HepG2 (cell line): ENCODE results near the gene FAM114A1. TPM values are rescaled to one million over a fixed set of nuclear protein-coding genes. Genes with fewer than 3 reads are reported as not detected.

Experiments used
- ATAC-seq: fragments of 200-7000 bp; cut with Tn5 transposase; 3 replicates; pipeline ENCODE4 v1.9.1; 2020; ENCODE audit warnings: mild to moderate bottlenecking, moderate library complexity
- BruUV-seq: library from RNA; stranded (reverse); fragments of 400-500 nt; replicated peaks from 2 replicates; lab custom pipeline; 2021; lab: Mats Ljungman, UMichigan
- CTCF ChIA-PET: fragments of 300-600 bp; formaldehyde crosslinking; extraction: SDS; loops from one replicate; lab custom pipeline; 2021; ENCODE audit warnings: low total read pairs, inconsistent platforms, low intra/inter-chr PET ratio; lab: Yijun Ruan, JAX
- POLR2A ChIA-PET: fragments of 350-600 bp; sonication (Branson Sonifier 250); formaldehyde crosslinking; loops from one replicate; lab custom pipeline; 2020; ENCODE audit warnings: antibody characterized with exemption, inconsistent platforms; lab: Yijun Ruan, JAX
- DNase-seq: peaks from one replicate; pipeline ENCODE4 v3.0.0-alpha.2; 2015; ENCODE audit warnings: low spot score
- FAIRE-seq: peaks from 3 replicates; lab custom pipeline; 2011; peaks lifted over from hg19 to GRCh38; lab: Jason Lieb, UNC
- H2AFZ ChIP-seq: one replicate; pipeline ENCODE4 v1.6.1; 2011; ENCODE audit warnings: low read length, inconsistent platforms
- H3K27ac ChIP-seq: fragments of 300-600 bp; 3 replicates; pipeline ENCODE4 v1.8.0; 2011; ENCODE audit warnings: mixed run types, mild to moderate bottlenecking, mixed read lengths, low read length, inconsistent platforms; ENCODE audit not compliant: insufficient read depth; ENCODE audit errors: extremely low read length
- H3K27me3 ChIP-seq, 2 experiments: fragments of 200-600 bp in 1 of 2; 2 replicates in 1 of 2; 3 replicates in 1 of 2; pipeline versions ENCODE4 v1.6.0 to v1.8.0; 2011; ENCODE audit warnings: low read length in 2 of 2, mild to moderate bottlenecking in 2 of 2, moderate library complexity in 2 of 2, inconsistent platforms in 1 of 2; ENCODE audit not compliant: insufficient read depth in 2 of 2, control insufficient read depth in 1 of 2
- H3K36me3 ChIP-seq, 2 experiments: fragments of 200-600 bp in 1 of 2; replicated peaks in 1 of 2; 2 replicates in 1 of 2; 3 replicates in 1 of 2; pipeline versions ENCODE4 v1.5.1 to v1.8.0; 2011; ENCODE audit warnings: low read length in 2 of 2, inconsistent platforms in 1 of 2; ENCODE audit not compliant: insufficient read depth in 2 of 2, control insufficient read depth in 1 of 2
- H3K4me1 ChIP-seq: 2 replicates; pipeline ENCODE4 v1.5.1; 2012; ENCODE audit warnings: low read length, inconsistent platforms; ENCODE audit not compliant: insufficient read depth
- H3K4me2 ChIP-seq: 2 replicates; pipeline ENCODE4 v1.6.0; 2011; ENCODE audit warnings: low read depth, low read length, inconsistent platforms
- H3K4me3 ChIP-seq, 3 experiments: fragments of 200-600 bp in 1 of 3; sonication (generic), shearing (Covaris generic) in 1 of 3; replicated peaks in 1 of 3; 2 replicates each; pipeline ENCODE4 v1.5.1; 2011 to 2016; ENCODE audit warnings: low read length in 3 of 3, inconsistent platforms in 2 of 3, low read depth in 2 of 3, mild to moderate bottlenecking in 2 of 3, control low read depth in 1 of 3, mixed read lengths in 1 of 3; ENCODE audit not compliant: insufficient read depth in 1 of 3
- H3K79me2 ChIP-seq: one replicate; pipeline ENCODE4 v1.6.1; 2011; ENCODE audit warnings: low read length, inconsistent platforms; ENCODE audit not compliant: insufficient read depth
- H3K9ac ChIP-seq: 2 replicates; pipeline ENCODE4 v1.6.0; 2011; ENCODE audit warnings: mild to moderate bottlenecking, low read depth, low read length, inconsistent platforms; ENCODE audit not compliant: insufficient read depth
- H3K9me3 ChIP-seq: 2 replicates; pipeline ENCODE4 v1.5.1; 2012; ENCODE audit warnings: mild to moderate bottlenecking, low read length
- H4K20me1 ChIP-seq: 2 replicates; pipeline ENCODE4 v1.6.0; 2011; ENCODE audit warnings: inconsistent platforms, mild to moderate bottlenecking, low read length, moderate library complexity; ENCODE audit not compliant: insufficient read depth
- ARNTL ChIP-seq: sonication (generic); formaldehyde crosslinking; IDR thresholded peaks from 2 replicates; pipeline ENCODE4 v1.4.0; 2020; ENCODE audit warnings: mild to moderate bottlenecking, missing genetic modification reagents
- BHLHE40 ChIP-seq: IDR thresholded peaks from 2 replicates; pipeline ENCODE4 v1.6.1; 2011; ENCODE audit warnings: low read length, improper control_type of control experiment
- CENPX ChIP-seq: sonication (generic); formaldehyde crosslinking; IDR thresholded peaks from 2 replicates; pipeline ENCODE4 v1.9.0; 2021; ENCODE audit warnings: mild to moderate bottlenecking, missing genetic modification reagents, moderate library complexity
- DNMT3B ChIP-seq: conservative IDR thresholded peaks from 2 replicates; pipeline ENCODE4 v1.6.1; 2016; ENCODE audit warnings: missing biosample characterization, control low read depth
- NAIF1 ChIP-seq: sonication (generic); formaldehyde crosslinking; IDR thresholded peaks from 2 replicates; pipeline ENCODE4 v1.5.0; 2020; ENCODE audit warnings: mild to moderate bottlenecking, missing genetic modification reagents, borderline replicate concordance
- PITX1 ChIP-seq: sonication (generic); formaldehyde crosslinking; IDR thresholded peaks from 2 replicates; pipeline ENCODE4 v1.5.1; 2020; ENCODE audit warnings: mild to moderate bottlenecking, missing genetic modification reagents
- ZNF414 ChIP-seq: sonication (generic); formaldehyde crosslinking; IDR thresholded peaks from 2 replicates; pipeline ENCODE4 v1.5.0; 2020; ENCODE audit warnings: missing genetic modification reagents
- WGBS: methylation state at CpG from one replicate; pipeline ENCODE4 v1.1.6; 2017; ENCODE audit warnings: low lambda C conversion rate; 5-methylcytosine and 5-hydroxymethylcytosine counted together
- in situ Hi-C: cut with HindIII; loops from 2 replicates; pipeline ENCODE4 v1.10.0; 2017; ENCODE audit warnings: low pct_unique_long_range_greater_than_20kb; ENCODE audit not compliant: extremely low pct_ligation_motif_present
- intact Hi-C: fragments of 100-400 bp; cut with micrococcal nuclease; formaldehyde crosslinking; loops from one replicate; pipeline ENCODE4 v1.10.0; 2022; ENCODE audit not compliant: unreplicated experiment
- polyA plus RNA-seq, 8 experiments: library from polyadenylated mRNA; depleted of rRNA in 3 of 8; stranded (reverse) in 7 of 8; unstranded in 1 of 8; fragments of >200 nt; fragmentation: Illumina TruSeq in 4 of 8; extraction: Trizol in 4 of 8; gene quantifications; 2 replicates each; pipeline versions ENCODE4 v1.2.1 to v1.2.3, GENCODE V29; 2011 to 2016; ENCODE audit warnings: low read depth in 4 of 8, missing spikeins in 1 of 8, mixed read lengths in 1 of 8; ENCODE audit not compliant: insufficient read depth in 1 of 8
- total RNA-seq, 5 experiments: library from RNA; depleted of rRNA; stranded (reverse); fragments of >200 nt; fragmentation: Illumina TruSeq; extraction: Trizol; gene quantifications; 2 replicates each; pipeline ENCODE4 v1.2.3, GENCODE V29; 2016; ENCODE audit warnings: low read depth in 1 of 5
- TF ChIP-seq, protein P1 (sequence below): IDR thresholded peaks from 2 replicates; pipeline ENCODE4 v1.6.1; 2016; ENCODE audit warnings: low read depth, missing genetic modification reagents, missing compliant biosample characterization
- TF ChIP-seq, protein P2 (sequence below): sonication (generic); formaldehyde crosslinking; IDR thresholded peaks from 2 replicates; pipeline ENCODE4 v1.4.0; 2020; ENCODE audit warnings: missing genetic modification reagents
- TF ChIP-seq, protein P3 (sequence below): sonication (generic); formaldehyde crosslinking; IDR thresholded peaks from 2 replicates; pipeline ENCODE4 v1.4.0; 2020; ENCODE audit warnings: missing genetic modification reagents

The FAM114A1 gene
- total and polyA plus RNA-seq, 2 of the 13 experiments (the other 11 are each of a cell fraction or from before 2014, with no cell fraction given) = 61.0 to 76.9 TPM

DNA sequence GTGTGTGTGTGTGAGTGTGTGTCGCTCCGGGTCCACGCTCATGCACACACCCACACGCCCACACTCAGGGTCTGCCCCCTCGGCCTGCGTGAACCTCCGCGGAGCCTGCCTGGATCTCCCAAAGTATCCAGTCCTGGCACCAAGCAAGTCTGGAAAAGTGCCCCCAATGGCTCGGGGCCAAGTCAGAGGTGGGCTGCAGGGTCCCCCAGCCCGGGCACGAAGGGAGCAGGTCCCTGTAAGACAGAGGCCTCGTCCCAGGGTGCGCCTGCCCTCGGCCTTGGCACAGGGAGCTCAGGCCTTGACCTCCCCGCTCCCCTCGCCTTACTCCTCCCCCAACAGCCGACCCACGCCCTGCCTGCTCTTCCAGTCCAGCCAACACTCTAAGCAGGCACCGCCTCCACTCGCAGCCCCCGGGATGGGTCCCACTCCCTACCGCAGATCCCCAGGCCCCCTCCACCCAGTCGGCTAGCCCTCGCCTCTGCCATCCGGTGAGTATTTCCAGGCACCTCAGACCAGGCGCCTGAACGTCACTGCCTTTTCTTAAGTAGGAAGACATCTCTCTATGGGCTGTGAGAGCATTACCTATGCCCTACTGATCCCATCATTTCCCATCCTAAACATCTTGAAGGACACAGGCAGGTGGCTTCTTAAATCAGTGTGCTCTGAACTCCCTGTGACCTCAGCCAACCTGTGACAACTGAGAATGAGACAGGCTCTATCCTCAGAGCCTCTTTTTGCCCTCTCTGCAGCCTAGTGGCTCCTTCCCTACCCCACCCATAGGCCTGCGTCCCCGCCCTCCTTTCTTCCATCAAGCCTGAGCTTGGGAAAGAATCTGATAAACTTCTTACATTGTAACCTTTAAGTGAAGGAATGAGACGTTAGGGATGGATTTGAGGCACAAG, 704 bp downstream of the FAM114A1 start:
- in situ Hi-C loops (no loop called here), intact Hi-C loops (no loop called here)
- no peaks in the 10 kb centered on the region for H3K27me3 ChIP-seq
- no peak overlapping the region for H2AFZ ChIP-seq
- H3K27ac ChIP-seq = peak overlapping the region; percentile 89
- H3K4me2 ChIP-seq = peak overlapping the region; percentile 97
- DNase-seq (no peak), FAIRE-seq (no peak), ATAC-seq (peak; percentile 39)
- peaks cover 4% of the 10 kb centered on the region; the same call in 1 of the 2 replicates for H4K20me1 ChIP-seq
- peak overlapping the region; percentile 98 for H3K9ac ChIP-seq
- BruUV-seq = no TSS peak
- ChIA-PET POLR2A (interaction anchor here (0.6 kb wide), 1 partner anchor 1187 kb away, joined by 3 read pairs; no protein-coding TSS in a partner anchor), CTCF (no interaction called here)
- WGBS = 22% methylated on average over 18 of the region's 30 CpGs
- H3K36me3 ChIP-seq = peaks cover 4 to 5% of the 10 kb centered on the region in 2 experiments
- H3K9me3 ChIP-seq = no peaks in the 10 kb centered on the region
- H3K79me2 ChIP-seq = peaks cover 31% of the 10 kb centered on the region
- peak overlapping the region; percentile 72 to 96 (median 86) for H3K4me3 ChIP-seq
- H3K4me1 ChIP-seq = peaks cover 66% of the 10 kb centered on the region
- TF ChIP-seq, protein P1, sequence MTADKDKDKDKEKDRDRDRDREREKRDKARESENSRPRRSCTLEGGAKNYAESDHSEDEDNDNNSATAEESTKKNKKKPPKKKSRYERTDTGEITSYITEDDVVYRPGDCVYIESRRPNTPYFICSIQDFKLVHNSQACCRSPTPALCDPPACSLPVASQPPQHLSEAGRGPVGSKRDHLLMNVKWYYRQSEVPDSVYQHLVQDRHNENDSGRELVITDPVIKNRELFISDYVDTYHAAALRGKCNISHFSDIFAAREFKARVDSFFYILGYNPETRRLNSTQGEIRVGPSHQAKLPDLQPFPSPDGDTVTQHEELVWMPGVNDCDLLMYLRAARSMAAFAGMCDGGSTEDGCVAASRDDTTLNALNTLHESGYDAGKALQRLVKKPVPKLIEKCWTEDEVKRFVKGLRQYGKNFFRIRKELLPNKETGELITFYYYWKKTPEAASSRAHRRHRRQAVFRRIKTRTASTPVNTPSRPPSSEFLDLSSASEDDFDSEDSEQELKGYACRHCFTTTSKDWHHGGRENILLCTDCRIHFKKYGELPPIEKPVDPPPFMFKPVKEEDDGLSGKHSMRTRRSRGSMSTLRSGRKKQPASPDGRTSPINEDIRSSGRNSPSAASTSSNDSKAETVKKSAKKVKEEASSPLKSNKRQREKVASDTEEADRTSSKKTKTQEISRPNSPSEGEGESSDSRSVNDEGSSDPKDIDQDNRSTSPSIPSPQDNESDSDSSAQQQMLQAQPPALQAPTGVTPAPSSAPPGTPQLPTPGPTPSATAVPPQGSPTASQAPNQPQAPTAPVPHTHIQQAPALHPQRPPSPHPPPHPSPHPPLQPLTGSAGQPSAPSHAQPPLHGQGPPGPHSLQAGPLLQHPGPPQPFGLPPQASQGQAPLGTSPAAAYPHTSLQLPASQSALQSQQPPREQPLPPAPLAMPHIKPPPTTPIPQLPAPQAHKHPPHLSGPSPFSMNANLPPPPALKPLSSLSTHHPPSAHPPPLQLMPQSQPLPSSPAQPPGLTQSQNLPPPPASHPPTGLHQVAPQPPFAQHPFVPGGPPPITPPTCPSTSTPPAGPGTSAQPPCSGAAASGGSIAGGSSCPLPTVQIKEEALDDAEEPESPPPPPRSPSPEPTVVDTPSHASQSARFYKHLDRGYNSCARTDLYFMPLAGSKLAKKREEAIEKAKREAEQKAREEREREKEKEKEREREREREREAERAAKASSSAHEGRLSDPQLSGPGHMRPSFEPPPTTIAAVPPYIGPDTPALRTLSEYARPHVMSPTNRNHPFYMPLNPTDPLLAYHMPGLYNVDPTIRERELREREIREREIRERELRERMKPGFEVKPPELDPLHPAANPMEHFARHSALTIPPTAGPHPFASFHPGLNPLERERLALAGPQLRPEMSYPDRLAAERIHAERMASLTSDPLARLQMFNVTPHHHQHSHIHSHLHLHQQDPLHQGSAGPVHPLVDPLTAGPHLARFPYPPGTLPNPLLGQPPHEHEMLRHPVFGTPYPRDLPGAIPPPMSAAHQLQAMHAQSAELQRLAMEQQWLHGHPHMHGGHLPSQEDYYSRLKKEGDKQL = no peak
- TF ChIP-seq, protein P2, sequence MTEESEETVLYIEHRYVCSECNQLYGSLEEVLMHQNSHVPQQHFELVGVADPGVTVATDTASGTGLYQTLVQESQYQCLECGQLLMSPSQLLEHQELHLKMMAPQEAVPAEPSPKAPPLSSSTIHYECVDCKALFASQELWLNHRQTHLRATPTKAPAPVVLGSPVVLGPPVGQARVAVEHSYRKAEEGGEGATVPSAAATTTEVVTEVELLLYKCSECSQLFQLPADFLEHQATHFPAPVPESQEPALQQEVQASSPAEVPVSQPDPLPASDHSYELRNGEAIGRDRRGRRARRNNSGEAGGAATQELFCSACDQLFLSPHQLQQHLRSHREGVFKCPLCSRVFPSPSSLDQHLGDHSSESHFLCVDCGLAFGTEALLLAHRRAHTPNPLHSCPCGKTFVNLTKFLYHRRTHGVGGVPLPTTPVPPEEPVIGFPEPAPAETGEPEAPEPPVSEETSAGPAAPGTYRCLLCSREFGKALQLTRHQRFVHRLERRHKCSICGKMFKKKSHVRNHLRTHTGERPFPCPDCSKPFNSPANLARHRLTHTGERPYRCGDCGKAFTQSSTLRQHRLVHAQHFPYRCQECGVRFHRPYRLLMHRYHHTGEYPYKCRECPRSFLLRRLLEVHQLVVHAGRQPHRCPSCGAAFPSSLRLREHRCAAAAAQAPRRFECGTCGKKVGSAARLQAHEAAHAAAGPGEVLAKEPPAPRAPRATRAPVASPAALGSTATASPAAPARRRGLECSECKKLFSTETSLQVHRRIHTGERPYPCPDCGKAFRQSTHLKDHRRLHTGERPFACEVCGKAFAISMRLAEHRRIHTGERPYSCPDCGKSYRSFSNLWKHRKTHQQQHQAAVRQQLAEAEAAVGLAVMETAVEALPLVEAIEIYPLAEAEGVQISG = peak; percentile 30; the same call in 1 of the 2 replicates
- TF ChIP-seq PITX1 (peak; percentile 28; the same call in 1 of the 2 replicates), NAIF1 (CRISPR knock-in tag) (no peak), DNMT3B (CRISPR knock-in tag) (no peak), ZNF414 (CRISPR knock-in tag) (no peak), CENPX (CRISPR knock-in tag) (no peak), BHLHE40 (no peak), ARNTL (CRISPR knock-in tag) (peak; percentile 64; the same call in 1 of the 2 replicates)
- TF ChIP-seq, protein P3, sequence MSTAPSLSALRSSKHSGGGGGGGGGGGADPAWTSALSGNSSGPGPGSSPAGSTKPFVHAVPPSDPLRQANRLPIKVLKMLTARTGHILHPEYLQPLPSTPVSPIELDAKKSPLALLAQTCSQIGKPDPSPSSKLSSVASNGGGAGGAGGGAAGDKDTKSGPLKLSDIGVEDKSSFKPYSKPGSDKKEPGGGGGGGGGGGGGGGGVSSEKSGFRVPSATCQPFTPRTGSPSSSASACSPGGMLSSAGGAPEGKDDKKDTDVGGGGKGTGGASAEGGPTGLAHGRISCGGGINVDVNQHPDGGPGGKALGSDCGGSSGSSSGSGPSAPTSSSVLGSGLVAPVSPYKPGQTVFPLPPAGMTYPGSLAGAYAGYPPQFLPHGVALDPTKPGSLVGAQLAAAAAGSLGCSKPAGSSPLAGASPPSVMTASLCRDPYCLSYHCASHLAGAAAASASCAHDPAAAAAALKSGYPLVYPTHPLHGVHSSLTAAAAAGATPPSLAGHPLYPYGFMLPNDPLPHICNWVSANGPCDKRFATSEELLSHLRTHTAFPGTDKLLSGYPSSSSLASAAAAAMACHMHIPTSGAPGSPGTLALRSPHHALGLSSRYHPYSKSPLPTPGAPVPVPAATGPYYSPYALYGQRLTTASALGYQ = 0 out of 2 replicates have a peak, but pooled peaks have one; percentile 21
